Stromal cell of bone marrow (primary cell): ENCODE measurements around the gene SMYD3.

Experiments
- DNase-seq: peaks from one replicate; pipeline ENCODE4 v3.0.0-alpha.2; 2012; ENCODE audit warnings: low read depth

The SMYD3 gene

DNA sequence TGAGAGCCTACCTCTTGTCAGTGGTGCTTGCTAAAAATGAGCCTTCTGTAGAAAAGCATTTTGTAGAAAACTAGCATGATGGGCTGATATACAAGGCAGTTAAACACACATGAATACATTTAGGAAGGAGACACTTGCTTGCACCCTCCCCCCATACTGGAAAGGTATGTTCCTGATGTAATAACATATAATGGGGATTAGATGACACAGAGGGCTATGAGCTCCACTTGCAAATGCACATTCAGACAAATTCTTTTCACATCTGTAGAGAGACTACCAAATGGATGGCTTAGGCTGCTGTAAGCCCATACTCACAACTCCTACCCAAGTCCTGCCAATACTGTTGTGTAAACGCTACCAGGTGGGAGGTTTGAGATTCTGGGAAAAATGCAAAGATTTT lies 634.0 kb downstream of the SMYD3 start:
- no peak for DNase-seq

DNA sequence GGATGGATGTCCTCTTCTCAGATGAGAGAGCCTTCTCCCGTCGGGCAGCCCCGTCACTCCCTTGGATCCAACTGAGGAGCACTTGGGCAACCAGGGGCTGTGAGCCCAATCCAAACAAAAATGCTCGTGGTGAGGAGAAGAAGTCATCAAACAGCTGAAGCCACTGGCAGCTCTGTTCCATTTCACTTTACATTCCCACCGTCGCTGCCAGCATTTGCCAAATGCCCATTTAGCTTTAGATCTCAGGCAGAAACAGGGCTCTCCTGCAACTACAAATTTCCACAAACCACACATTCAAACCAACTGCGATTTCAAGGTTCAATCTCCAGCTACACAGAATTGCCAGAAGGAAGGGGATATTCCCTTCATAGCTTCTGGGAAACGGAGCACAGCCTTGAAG lies 634.6 kb downstream of the SMYD3 start:
- no peak for DNase-seq

DNA sequence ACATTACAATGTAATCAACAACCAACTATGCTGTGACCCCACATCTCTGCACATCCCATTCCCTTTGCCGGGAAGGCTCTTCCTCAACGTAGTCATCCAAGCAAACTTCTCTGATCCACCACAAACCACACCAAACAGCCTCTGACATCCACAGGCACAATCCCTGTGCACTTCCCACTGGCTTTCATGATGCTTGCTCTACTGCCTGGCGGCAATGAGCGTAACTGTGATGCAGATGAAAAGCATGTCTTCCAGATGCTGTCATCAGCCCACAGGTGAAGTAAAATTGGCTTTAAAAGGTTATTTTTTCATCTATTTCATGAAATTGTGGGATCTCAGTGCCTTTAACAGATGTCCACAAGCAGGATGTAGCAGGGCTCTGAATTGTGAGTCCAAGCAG lies 635.2 kb downstream of the SMYD3 start:
- peak; percentile 48 for DNase-seq

DNA sequence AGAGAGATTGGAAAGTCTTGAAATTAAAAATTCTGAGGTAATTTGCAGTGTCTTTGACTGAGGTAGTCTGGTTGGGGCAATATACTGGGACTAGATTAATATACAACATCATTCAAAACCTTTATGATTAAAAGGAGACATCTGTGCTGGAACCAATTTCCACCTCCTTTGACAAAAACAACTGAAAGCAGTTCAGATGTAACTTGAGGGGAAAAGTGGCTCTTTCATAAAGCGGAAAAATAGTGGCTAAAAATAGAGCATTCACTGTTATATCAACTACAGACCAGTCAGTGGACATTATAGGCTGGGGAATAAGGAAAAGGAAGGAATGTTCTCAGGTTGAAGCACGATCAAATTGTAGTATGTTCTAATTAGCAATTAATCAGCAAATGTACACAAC lies 635.9 kb downstream of the SMYD3 start:
- DNase-seq: no peak

DNA sequence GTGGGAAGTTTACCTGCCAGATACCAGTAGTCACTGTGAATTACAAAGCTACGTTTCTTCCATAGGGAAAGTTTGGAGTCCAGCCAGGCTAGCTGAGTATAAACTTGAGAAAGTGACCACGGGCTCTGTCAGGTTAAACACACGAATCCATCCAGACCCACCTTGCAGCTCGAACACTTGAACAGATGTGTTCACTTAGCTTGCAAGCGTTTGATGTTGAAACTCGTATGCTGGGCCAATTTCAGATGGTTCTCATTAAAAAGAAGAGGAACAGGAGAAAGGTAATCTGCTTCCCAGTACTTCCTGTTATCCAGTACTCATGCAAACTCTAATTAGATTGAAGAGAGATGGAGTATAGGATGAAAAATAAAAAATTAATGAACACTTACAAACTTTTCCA lies 636.4 kb downstream of the SMYD3 start:
- DNase-seq: no peak

DNA sequence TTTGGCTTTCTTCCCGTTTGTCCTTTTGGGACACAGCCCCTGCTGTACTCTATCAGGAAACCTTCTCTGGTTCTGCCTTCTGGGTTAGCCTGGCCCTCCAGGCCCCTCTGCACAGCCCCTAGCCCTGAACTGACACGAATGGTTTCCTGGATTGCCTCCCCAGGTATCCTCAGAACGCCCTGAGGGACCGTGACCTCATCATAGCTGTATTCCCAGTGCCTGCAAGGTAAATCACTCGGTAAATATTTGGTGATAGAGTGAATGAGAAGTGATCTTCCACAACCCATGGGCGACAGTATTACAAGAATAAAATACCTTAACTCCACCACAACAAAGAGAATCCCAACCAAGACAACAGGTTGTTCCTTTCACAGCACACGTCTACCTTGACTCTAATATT lies 637.2 kb downstream of the SMYD3 start:
- DNase-seq: no peak

DNA sequence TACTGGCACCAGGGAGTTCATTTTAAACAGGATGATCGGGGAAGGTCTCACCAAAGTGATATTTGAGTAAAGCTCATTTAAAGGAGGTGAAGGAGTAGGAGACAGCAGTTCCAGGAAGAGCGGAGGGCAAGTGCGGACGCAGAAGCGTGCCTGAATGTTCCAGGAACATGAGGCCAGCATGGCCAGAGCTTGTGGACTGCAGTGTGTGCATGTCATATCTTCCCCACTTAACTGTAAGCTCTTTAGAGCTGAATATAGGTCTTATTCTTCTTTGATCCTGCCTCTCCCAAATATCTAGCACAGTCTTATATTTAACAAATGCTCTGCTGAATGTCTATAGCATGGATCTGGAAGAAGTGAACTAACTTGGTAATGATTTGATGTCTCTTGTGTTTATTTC lies 639.3 kb downstream of the SMYD3 start:
- no peak for DNase-seq

DNA sequence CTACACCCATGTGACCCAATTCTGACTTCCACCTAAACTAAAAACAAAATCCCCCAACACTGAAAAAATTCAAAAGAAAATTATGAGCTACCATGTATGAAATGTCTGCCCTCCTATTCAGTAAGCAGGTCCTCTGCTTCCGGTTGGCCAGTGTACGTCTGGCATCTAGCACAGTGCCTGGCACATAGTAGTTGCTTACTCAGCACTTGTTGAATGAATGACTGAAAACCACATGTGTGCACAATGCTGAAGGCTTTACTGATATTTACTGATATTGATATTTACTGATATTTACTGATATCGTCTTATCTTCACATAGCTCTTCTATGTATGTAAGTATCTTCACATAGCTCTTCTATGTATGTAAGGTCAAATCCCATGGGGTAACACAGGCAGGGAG lies 642.2 kb downstream of the SMYD3 start:
- no peak for DNase-seq

DNA sequence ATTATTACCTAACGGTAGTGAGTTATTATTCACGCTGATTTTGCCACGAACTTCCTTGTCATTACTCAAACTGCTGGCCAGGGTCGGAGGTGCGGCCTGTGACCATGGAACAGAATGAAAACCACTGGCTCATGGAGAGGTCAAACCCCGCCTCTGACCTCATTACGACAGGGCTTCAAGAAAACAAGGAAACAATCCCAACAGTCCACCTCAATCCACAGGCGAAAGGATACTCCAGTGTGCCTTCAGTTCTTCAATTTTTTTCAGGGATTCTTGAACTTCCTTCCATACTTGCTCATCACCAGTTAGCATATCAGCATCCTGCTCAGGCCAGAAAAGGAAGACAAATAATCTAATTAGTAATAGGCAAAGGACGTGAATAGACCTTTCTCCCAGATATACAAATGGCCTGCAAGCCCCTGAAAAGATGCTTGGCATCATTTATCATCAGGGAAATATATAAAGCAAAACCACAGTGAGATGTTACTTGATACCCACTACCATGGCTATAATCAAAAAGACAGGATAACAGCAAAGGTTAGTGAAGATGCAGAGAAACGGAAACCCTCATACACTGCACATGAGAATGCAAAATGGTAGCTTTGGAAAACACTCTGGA lies 643.4 kb downstream of the SMYD3 start:
- DNase-seq: no peak

DNA sequence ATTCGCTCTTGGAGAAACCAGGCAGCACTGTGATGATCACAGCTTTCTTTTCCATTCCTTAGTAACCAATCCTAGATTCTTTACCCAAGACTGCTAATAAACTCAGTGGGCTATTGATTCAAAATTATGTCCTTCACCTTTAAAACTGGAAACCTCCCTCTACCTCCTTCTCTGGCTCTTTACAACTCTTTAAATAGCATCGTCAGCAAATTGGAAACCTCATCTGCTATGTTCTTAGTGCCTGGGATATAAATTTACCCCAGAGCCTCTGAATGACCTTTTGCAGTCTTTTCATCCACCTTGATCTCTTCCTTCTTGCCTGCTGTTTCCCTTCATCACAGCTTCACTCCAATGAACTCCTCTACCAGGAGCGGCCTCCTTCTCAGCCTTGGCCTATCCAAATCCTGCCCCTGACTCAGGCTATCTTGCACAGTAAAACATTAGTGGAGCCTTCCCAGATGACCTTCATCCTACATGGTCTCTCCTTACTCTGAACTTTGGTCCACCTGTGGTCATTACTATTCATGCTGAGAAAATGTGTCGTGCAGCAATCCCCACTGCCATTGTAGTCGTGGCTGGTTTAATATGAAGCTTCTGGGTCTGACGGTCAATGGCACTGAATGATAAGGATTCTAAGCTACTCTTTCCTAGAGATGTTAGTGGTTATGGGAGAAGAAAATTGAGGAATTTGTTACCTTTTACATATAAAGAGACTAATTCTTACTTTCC lies 644.1 kb downstream of the SMYD3 start:
- DNase-seq: no peak

DNA sequence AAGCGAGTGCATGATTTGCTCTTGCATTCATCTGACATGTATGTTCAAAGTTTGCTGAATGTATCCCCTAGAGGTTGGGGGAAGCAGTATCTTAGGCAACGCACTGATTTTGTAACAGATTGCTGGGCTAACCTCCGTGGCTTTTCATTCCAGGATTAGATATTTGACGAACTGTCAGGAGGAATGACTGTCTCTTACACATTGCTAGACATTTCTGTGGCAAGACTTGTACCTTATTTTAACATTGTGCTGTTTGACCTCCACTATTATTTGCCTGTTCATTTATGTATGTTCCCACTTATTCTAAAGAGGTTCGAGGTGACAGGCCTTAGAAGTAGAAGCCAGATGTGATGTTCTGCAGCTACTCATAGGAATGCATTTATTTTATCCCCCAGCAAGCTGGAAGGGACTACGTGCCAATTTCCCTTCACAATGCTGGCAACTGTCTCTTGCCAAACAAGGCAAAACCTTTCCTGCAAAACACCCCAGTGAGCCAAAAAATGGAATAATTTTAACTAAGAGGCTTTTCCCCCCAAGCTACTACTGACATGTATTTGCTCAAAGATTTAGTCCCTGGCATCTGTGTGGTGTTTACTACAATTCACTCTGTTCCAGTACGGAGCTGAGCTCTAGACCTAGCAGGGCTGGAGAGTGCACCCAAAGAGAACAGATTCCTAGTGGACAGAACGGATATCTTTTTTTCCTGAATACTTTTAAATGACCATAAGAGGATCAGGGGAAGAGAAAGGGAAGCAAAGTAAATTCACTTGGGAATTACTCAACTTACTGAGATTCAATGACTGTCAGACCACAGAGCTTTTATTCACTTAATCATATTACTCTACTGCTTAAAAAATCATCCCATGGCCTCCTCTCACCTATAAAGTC lies 646.2 kb downstream of the SMYD3 start:
- DNase-seq: peak; percentile 65

DNA sequence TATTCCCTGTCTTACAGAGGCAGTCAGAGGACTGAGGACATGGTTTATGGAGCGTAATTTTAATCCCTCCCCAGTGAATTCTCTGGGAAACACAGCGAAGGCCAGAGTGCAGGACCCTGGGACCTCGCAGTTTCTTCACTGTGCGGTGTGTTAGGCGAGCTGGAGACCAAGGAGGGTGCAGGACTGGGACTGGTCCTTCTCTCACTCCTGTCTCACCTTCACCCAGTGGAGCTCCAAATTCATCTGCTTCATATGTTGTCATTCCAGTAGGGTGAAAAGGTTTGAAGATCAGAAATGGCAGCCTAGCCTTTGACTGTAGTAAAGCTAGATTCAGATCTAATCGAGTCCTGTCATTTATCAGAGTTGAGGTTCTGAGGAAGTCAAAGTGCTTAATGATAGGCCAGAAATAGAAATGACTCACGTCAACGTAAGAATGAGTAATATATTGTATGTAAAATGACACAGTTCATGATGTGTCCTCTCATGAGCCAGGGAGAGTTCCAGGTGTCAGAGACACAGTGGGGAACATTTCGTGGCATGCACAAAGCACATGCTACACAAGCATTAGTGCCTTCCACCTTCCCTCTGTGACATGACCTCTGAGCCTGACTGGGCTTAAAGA lies 647.5 kb downstream of the SMYD3 start:
- peak; percentile 20 for DNase-seq

DNA sequence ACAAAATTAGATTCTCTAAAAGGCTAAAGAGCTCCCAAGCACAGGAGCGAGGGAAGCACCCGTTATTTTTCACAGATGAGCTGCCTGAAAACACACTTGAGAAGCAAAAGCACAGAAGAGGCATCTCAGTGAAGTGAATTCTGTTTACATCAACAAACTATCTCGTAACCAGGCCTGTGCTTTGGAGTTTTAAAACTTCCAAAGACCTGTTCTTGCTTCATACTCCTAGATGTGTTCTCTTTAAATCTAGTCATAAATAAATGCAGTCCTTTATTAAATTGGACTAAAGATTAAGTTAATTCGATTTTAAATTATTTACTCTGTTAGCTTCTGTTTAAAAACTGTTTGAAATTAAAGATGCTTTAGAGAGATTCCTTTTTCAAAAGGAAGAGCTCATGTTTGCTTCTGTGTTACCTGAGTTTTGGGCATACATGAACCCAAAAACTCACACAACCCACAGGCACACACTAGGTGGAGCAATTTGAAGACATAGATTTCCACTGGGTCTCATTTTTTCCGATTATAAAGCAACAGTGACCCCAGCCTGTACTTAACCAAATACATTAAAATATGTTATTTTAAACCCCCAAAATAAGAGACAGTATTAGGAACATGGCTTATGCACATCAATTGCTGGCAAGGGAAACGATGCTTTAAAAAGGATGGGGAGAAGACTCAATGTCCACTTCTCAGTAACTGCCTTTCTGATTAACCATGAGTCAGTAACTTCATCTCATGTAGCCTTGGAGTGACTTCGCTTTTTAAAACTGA lies 648.2 kb downstream of the SMYD3 start:
- peak; percentile 41 for DNase-seq

DNA sequence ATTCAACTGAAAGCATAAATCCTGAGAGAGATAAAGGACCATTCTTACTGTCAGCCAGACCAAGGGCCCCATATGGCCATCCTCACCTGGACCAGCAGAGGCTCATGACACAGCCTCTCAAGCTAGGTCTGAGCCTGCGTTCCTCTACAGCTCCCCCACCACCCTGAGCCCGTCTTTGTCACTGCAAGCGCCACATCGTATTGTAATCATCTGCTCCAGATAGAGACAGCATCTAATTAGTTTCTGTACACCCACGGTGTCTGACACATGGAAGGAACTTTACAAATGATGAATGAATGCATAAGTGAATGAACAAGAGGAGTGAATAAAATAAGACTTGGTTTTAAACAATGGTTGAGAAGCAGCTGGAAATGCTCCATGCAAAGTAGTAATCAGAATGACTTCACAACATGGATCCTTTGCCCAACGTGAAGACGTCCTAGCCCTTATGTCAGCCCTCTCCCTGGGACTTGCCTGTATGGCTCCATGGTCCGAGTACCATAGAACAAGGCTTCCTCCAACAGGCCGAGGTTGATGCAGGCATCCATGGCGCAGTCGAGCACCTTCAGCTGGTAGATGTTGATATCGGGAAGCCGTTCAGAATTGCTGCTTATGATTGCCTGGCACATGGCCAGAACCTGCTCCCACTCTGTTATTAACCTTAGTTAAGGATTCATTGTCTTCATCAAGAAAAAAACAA lies 648.9 kb downstream of the SMYD3 start:
- DNase-seq: no peak

DNA sequence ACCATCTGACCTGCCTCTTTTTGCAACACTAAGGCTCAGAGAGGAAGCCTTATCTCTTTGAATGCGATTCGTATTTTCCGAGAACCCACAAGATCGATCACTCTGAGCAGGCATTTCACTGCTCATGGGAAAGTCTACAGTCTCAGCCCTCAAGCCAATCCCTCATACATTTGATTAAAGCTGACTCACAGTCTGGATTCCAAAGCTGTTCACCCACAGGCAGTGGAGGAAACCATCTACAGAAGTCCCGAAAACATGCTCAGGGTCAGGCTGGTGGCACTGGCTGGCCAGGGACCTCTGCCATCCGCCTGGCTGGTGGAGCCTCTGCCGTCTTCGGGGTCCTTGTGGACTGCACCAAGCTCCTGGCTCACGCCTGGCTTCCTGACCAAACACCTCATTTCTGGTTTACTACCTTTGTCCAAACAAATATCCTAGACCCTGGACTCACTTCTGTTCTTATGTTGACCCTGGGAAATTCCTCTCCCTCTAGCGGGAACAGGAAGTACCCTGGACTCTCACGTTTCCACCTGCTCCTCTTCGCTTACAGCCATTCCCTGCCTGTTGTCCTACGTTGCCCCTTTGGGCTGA lies 650.0 kb downstream of the SMYD3 start:
- peak; percentile 49 for DNase-seq

DNA sequence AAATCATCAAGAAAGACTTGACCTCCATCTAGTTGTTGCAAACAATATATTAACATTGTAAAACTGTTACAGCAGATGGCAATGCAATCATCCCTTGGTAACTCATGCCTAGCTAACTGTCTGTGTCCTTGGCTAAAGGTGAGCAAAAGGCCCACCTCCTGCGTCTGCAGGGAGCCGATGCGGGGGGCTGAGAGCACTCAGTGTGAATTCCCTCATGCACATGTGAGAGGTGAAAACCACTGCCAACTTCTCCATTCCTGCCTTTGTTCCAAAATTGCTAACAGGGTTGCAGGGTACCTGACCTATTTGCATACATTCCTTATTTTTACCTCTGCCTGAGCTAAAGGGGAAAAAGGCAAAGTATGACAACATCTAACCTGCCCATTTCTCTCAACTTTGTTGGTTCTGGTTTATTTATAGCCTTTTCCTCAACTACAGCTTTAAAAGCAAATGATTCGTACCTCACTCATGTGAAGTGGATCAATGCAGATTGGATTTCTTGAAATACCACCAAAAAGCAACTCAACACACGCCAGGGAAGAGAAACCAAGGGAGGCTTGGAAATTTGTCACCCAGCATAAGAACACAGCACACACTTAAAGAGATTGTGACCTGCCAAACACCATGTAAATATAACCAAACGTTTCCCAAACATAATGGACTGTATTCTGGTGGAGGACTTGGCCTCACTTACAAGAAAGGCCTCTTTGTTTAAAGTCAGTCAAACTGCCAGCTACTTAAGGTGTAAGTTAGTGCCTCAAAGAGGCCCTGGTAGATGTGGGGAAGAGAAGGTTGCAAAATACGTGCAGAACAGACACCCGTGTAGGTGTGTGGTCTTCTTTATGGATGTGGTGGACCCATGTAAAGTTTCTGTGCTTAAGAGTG lies 651.0 kb downstream of the SMYD3 start:
- DNase-seq: peak; percentile 19

DNA sequence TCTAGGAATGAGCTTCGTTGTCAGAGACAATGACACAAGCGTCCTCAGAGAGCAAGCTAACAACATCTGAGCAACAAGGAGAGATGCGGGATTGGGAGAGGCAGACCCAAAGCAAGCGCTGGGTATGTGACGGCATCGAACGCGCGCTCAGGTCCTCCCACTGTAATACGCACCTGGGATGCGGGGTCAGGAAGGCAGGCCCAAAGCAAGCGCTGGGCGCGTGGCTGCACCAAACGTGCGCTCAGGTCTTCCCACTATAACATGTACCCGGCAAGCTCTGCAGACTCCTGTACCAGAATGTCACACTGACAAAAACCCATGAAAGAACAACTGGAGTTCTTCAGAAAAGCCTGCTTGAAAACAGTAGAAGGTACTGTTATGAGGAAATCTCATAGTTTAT lies 653.8 kb downstream of the SMYD3 start:
- DNase-seq: no peak

DNA sequence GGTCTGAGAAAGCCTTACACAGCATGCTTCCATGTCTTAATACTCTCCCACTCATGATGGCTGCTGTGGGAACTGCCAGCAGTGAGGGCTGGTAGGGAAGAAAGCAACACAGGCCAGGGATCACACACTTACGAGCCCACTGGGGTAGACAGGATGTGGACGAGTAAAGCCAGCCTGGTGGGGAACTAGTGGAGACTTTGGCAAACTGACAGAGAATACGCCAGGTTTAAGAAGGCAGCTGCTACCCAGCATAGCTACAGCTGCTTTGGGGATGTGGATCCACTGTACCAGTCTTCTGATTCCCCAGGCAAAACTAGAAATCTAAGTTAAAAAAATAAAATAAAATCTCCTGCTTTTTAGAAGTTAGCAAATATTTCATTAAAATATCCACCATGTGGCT lies 664.0 kb downstream of the SMYD3 start:
- DNase-seq: no peak

DNA sequence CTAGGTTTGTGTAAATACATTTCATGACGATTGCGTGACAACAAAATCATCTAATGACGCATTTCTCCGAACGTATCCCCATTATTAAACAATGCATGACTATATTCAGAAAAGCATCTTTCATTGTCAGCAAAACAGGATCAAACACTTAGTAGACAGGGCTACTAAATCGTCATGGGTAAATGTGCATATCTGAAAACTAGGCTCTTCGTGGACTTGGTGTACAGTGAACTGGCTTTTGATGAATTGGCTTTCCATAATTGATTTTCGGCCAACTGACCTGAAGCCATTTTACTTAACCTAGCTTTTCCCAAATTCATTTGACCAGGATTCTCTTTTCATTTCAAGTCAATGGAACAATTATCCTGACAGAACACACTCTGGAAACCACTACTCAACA lies 665.0 kb downstream of the SMYD3 start:
- no peak for DNase-seq

DNA sequence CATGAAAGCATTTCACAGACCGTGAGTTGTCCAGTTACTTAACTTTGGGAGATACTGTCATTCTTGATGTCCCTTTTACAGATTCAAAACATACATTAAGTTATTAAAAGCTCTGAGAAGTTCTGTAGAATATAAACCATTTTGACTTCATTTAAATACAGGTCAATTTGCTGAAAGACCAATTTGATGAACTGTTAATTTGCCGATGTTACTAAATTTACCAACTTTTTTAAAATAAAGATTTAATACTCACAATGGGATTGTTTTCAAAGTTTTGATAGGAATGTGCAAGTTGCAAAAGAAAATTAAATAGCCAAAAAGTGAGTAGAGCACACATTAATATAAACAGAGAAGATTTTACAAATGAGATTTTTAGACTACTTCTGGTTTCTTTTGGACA lies 666.1 kb downstream of the SMYD3 start:
- DNase-seq: no peak
